ENCODE data around the gene UCP2.

Gene UCP2

GRCh38 chr11:74020539-74020938 lies 37.9 kb upstream of the UCP2 start:
- no peak for TF ChIP-seq CTCF (IDR thresholded peaks at IDR 0.05)

- TF ChIP-seq CTCF (IDR thresholded peaks at IDR 0.05), result no peak
These were observed 37.2 kb upstream of the UCP2 start for GRCh38 chr11:74019860-74020259.

GRCh38 chr11:74019104-74019738 lies 36.6 kb upstream of the UCP2 start:
- TF ChIP-seq CTCF (IDR thresholded peaks at IDR 0.05), result no peak

- TF ChIP-seq CTCF (IDR thresholded peaks at IDR 0.05), result no peak
These were observed 35.8 kb upstream of the UCP2 start for GRCh38 chr11:74018331-74019005.

GRCh38 chr11:74017631-74018030 lies 35.0 kb upstream of the UCP2 start:
- no peak for TF ChIP-seq CTCF (IDR thresholded peaks at IDR 0.05)

- no peak for TF ChIP-seq CTCF (IDR thresholded peaks at IDR 0.05)
These were observed 33.5 kb upstream of the UCP2 start for GRCh38 chr11:74015919-74016684.

GRCh38 chr11:74014880-74015279 lies 32.2 kb upstream of the UCP2 start:
- TF ChIP-seq CTCF (IDR thresholded peaks at IDR 0.05), result no peak
